Ovary (tissue), 3 donors: Measurements from ENCODE around the gene SPOCK1.

Source experiments
- EP300 ChIP-seq: sonication (generic); formaldehyde crosslinking; IDR thresholded peaks from one replicate; pipeline ENCODE4 v1.6.1; 2017; ENCODE audit warnings: antibody characterized with exemption
- POLR2A ChIP-seq: fragments of 450-650 bp; IDR thresholded peaks from one replicate; pipeline ENCODE4 v1.6.1; 2017; ENCODE audit warnings: antibody characterized with exemption, mild to moderate bottlenecking, moderate library complexity
- TF ChIP-seq, protein P1 (sequence below), 3 donors: fragments of 450-650 bp in 2 of 3; fragments of 200-600 bp in 1 of 3; IDR thresholded peaks; one replicate each; pipeline versions ENCODE4 v1.5.1 to v1.8.0; 2016 to 2022; ENCODE audit warnings: antibody characterized with exemption in 3 of 3, mild to moderate bottlenecking in 1 of 3
- donor health status: DM: no; HTN: no; CAD: no.

DNA sequence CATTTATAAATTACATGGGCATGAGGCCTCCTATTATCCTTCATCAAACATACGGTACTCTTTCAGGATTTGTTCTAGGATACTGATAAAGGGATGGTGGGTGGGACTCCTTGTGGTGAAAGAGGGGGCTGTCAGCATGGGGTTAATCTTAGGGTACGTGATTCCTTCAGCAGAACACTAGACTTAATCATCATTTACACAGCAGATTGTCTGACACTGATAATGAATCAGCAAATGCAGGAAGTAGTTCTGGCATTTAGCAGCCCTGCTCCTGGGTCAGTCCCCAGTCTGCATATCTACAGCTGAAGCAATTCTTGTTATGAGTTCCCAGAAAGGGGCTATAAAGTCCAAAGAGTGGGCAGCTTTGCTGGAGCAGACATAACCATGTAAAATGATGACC lies 384.6 kb downstream of the SPOCK1 start:
- TF ChIP-seq, protein P1, sequence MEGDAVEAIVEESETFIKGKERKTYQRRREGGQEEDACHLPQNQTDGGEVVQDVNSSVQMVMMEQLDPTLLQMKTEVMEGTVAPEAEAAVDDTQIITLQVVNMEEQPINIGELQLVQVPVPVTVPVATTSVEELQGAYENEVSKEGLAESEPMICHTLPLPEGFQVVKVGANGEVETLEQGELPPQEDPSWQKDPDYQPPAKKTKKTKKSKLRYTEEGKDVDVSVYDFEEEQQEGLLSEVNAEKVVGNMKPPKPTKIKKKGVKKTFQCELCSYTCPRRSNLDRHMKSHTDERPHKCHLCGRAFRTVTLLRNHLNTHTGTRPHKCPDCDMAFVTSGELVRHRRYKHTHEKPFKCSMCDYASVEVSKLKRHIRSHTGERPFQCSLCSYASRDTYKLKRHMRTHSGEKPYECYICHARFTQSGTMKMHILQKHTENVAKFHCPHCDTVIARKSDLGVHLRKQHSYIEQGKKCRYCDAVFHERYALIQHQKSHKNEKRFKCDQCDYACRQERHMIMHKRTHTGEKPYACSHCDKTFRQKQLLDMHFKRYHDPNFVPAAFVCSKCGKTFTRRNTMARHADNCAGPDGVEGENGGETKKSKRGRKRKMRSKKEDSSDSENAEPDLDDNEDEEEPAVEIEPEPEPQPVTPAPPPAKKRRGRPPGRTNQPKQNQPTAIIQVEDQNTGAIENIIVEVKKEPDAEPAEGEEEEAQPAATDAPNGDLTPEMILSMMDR (IDR thresholded peaks at IDR 0.05) = no peak
- TF ChIP-seq EP300 (no peak), POLR2A (no peak)
